Measurements from ENCODE around the gene GALNT8. TPM values are rescaled to one million over a fixed set of nuclear protein-coding genes. Genes with fewer than 3 reads are reported as not detected.

GALNT8 gene
- total RNA-seq, 1 experiment from 2014 or later, result 5.4 TPM

DNA sequence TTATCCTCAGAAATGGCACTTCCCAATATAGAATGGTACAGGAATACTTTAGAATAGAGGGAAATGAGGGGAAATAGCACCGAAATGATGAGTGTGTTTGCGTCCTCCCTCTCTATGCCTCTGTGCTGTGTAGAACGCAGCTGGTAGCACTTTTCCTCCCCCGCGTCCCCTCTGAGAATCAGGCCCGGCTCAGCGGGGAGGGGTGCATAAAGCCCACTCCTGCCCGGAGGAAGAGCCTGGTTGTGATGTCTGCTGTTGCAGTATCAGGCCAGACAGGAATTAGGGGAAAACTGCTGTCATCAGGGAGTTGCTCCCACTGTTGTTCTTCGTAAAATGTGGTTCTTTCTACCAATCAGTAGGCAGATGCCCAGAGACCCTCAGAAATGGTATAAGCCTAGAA is 76.0 kb downstream of the GALNT8 start:
- DNase-seq, result no peak

More for the DNA sequence above, 76.0 kb downstream of the GALNT8 start:
- Histone ChIP-seq H3K4ac (ENCODE audit: low read depth, low read length) (no peak overlapping the region), H2BK12ac (ENCODE audit: insufficient read length, low read depth, low read length) (no peak overlapping the region), H4K20me1 (ENCODE audit: control insufficient read depth, insufficient read depth, insufficient read length) (no peaks in the 10 kb centered on the region), H3K9me3 (ENCODE audit: control insufficient read depth, low read depth, low read length) (no peaks in the 10 kb centered on the region), H2BK5ac (ENCODE audit: insufficient read length, low read length) (no peak overlapping the region), H3K4me1 (ENCODE audit: insufficient read depth, low read length) (no peaks in the 10 kb centered on the region), H3K56ac (ENCODE audit: insufficient read length, low read depth, low read length) (no peak overlapping the region), H3K9ac (ENCODE audit: extremely low read depth, insufficient read length, low read length) (no peak overlapping the region), H2AFZ (ENCODE audit: low read length) (no peak overlapping the region), H3K79me2 (ENCODE audit: insufficient read depth, low read length) (no peaks in the 10 kb centered on the region), H4K91ac (ENCODE audit: insufficient read length, low read depth, low read length) (no peak overlapping the region), H4K8ac (replicated peaks; ENCODE audit: insufficient read length, low read depth, low read length) (no peak overlapping the region), H2BK120ac (ENCODE audit: low read depth, low read length, poor library complexity, severe bottlenecking) (no peak overlapping the region), H3T11ph (ENCODE audit: low read length) (no peak overlapping the region), H4K5ac (ENCODE audit: insufficient read length, low read depth, low read length) (no peak overlapping the region), H3K4me2 (ENCODE audit: insufficient read depth, insufficient read length, low read length) (no peak overlapping the region), H3K23ac (ENCODE audit: insufficient read length, low read depth, low read length) (no peak overlapping the region), H2BK15ac (ENCODE audit: low read depth, low read length) (no peak overlapping the region), H3K23me2 (ENCODE audit: insufficient read length, low read depth, low read length, poor library complexity, severe bottlenecking) (no peaks in the 10 kb centered on the region), H3K18ac (ENCODE audit: insufficient read length, low read depth, low read length) (no peak overlapping the region), H3K14ac (ENCODE audit: insufficient read depth, low read length) (no peak overlapping the region), H3K27ac (ENCODE audit: insufficient read length, low read depth, low read length) (no peak overlapping the region), H3K79me1 (ENCODE audit: insufficient read depth, low read depth, low read length, poor library complexity, severe bottlenecking) (no peaks in the 10 kb centered on the region), H2AK5ac (ENCODE audit: insufficient read length, low read length) (no peak overlapping the region), H3K27me3 (ENCODE audit: insufficient read depth, low read length) (no peaks in the 10 kb centered on the region), H2BK20ac (ENCODE audit: low read depth, low read length, poor library complexity, severe bottlenecking) (no peak overlapping the region)
- no CpG with 5 or more reads among the region's 9 CpGs for WGBS (ENCODE audit: extremely low coverage, insufficient read length, low lambda C conversion rate)
- peaks cover 2 to 7% (median 3%) of the 10 kb centered on the region in 3 experiments; a peak in 4 of 7 replicates for H3K36me3 Mint-ChIP-seq (ENCODE audit: insufficient read depth in 1 of 3, low read depth in 3 of 3)
- no peaks in the 10 kb centered on the region for H3K4me1 Mint-ChIP-seq
- H3K4me3 Mint-ChIP-seq, result no peak overlapping the region
- peaks cover 13% of the 10 kb centered on the region for H3K27me3 Mint-ChIP-seq (ENCODE audit: low read depth)
- TF ChIP-seq, protein P1, sequence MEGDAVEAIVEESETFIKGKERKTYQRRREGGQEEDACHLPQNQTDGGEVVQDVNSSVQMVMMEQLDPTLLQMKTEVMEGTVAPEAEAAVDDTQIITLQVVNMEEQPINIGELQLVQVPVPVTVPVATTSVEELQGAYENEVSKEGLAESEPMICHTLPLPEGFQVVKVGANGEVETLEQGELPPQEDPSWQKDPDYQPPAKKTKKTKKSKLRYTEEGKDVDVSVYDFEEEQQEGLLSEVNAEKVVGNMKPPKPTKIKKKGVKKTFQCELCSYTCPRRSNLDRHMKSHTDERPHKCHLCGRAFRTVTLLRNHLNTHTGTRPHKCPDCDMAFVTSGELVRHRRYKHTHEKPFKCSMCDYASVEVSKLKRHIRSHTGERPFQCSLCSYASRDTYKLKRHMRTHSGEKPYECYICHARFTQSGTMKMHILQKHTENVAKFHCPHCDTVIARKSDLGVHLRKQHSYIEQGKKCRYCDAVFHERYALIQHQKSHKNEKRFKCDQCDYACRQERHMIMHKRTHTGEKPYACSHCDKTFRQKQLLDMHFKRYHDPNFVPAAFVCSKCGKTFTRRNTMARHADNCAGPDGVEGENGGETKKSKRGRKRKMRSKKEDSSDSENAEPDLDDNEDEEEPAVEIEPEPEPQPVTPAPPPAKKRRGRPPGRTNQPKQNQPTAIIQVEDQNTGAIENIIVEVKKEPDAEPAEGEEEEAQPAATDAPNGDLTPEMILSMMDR (conservative IDR thresholded peaks at IDR 0.05), result no peak
- H3K27ac Mint-ChIP-seq, result no peak overlapping the region
- peaks cover 4 to 5% of the 10 kb centered on the region in 2 experiments; a peak in 3 of 5 replicates for H3K9me3 Mint-ChIP-seq

Data from H9 (cell line).